HG03521 (cell line): Measurements from ENCODE around the gene CDRT15.
"Not testable (repeated sequence)": the region's sequence is repeated elsewhere in the genome, so short reads cannot be mapped to it uniquely, and the experiment has no call there.

Source experiments
- ATAC-seq: cut with Tn5 transposase; IDR thresholded peaks from one replicate; pipeline ENCODE4 v1.9.1; 2021; ENCODE audit warnings: mild to moderate bottlenecking, moderate library complexity; ENCODE audit not compliant: unreplicated experiment

The CDRT15 gene

GRCh38 chr17:14190774-14191173 is 45.9 kb downstream of the CDRT15 start:
- ATAC-seq: not testable (repeated sequence)

GRCh38 chr17:14186443-14186842 is 50.2 kb downstream of the CDRT15 start:
- ATAC-seq: not testable (repeated sequence)
